ENCODE measurements around the gene CKS2. TPM values are rescaled to one million over a fixed set of nuclear protein-coding genes. Genes with fewer than 3 reads are reported as not detected.

CKS2 gene
- total RNA-seq, 4 donors from 2014 or later: 14.5 to 28.8 (median 16.0) TPM; not detected in 1

DNA sequence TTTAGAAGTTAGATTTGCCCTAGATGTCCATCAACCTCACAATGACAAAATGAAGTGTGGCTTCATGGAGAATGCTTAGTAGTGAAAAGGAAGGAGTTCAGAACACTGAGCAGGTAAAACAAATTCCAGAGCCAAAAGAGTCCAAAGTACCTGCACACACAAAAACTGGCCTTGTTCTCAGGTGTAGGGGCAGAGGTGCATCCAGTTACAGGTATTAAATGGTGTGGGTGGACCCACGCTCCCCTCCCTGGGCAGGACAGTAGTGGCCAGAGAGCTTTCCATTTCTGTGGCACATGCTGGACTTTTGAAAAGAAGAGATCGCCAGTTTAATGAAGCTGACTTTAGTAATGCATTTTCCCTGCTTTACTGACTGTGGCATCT, 54.5 kb downstream of the CKS2 start:
- DNase-seq: no peak
- in situ Hi-C loops (cut with MboI; ENCODE audit: low pct_ligation_motif_present in 1 of 4, low pct_unique_long_range_greater_than_20kb in 1 of 4, low sequenced_read_pairs in 3 of 4) (no loop called here), intact Hi-C loops (cut with DNase I; ENCODE audit: low total_unique reads) (no loop called here)
- H3K36me3 ChIP-seq: peaks cover 0 to 9% (median 4%) of the 10 kb centered on the region in 4 donors
- H3K27me3 ChIP-seq: no peaks in the 10 kb centered on the region
- no peaks in the 10 kb centered on the region for H3K4me1 ChIP-seq
- no peak overlapping the region for H3K4me3 ChIP-seq
- 87 to 100% methylated on average over 1 to 2 of the region's 2 CpGs for WGBS, 2 donors (ENCODE audit: low coverage in 1 of 2)
- no peaks in the 10 kb centered on the region for H3K9me3 ChIP-seq
- no peak overlapping the region for H3K27ac ChIP-seq
- TF ChIP-seq, protein P1, sequence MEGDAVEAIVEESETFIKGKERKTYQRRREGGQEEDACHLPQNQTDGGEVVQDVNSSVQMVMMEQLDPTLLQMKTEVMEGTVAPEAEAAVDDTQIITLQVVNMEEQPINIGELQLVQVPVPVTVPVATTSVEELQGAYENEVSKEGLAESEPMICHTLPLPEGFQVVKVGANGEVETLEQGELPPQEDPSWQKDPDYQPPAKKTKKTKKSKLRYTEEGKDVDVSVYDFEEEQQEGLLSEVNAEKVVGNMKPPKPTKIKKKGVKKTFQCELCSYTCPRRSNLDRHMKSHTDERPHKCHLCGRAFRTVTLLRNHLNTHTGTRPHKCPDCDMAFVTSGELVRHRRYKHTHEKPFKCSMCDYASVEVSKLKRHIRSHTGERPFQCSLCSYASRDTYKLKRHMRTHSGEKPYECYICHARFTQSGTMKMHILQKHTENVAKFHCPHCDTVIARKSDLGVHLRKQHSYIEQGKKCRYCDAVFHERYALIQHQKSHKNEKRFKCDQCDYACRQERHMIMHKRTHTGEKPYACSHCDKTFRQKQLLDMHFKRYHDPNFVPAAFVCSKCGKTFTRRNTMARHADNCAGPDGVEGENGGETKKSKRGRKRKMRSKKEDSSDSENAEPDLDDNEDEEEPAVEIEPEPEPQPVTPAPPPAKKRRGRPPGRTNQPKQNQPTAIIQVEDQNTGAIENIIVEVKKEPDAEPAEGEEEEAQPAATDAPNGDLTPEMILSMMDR (IDR thresholded peaks at IDR 0.05): no peak
- TF ChIP-seq POLR2AphosphoS5 (IDR thresholded peaks at IDR 0.05) (no peak), POLR2A (IDR thresholded peaks at IDR 0.05) (no peak), EP300 (IDR thresholded peaks at IDR 0.05; ENCODE audit: low read depth) (no peak)

Small RNA genes lying within 50 kb of the gene (small RNA-seq; reads per million reads assigned to genes)
- gene MIR3153: 0 reads per million in 4 donors

Other genes with a start within 250 kb of the CKS2 start
- gene SHC3, start 132.4 kb upstream of the CKS2 start, total RNA-seq: 1 to 10 TPM; 1.1 to 4.8 (median 2.7) TPM
- 100 to 1,000 TPM in 1 of 4 donors, 10 to 100 TPM in 3; 46.8 to 127 (median 69.6) TPM for gene SECISBP2, start 7.3 kb downstream of the CKS2 start, total RNA-seq
- gene SEMA4D, start 186.9 kb downstream of the CKS2 start, total RNA-seq: 10 to 100 TPM in 3 of 4 donors, 1 to 10 TPM in 1; 8.7 to 29.1 (median 14.5) TPM